Fibroblast of lung (primary cell): ENCODE results near the gene ACOT7. TPM values are rescaled to one million over a fixed set of nuclear protein-coding genes. Genes with fewer than 3 reads are reported as not detected.

Experiments
- DNase-seq, 2 donors: peaks; one replicate each; pipeline versions ENCODE4 v3.0.0 to v3.0.0-alpha.2; 2010; ENCODE audit warnings: low read depth in 2 of 2
- H2AFZ ChIP-seq: 2 replicates; pipeline ENCODE4 v1.5.1; 2012; ENCODE audit warnings: low read length, control low read depth, inconsistent platforms
- H3K27ac ChIP-seq: 2 replicates; pipeline ENCODE4 v1.5.1; 2011; ENCODE audit warnings: low read length, control low read depth; ENCODE audit not compliant: insufficient read depth
- H3K27me3 ChIP-seq: 2 replicates; pipeline ENCODE4 v1.5.1; 2011; ENCODE audit warnings: mild to moderate bottlenecking, low read length; ENCODE audit not compliant: control insufficient read depth, insufficient read depth
- H3K36me3 ChIP-seq: 2 replicates; pipeline ENCODE4 v1.5.1; 2011; ENCODE audit warnings: low read length; ENCODE audit not compliant: control insufficient read depth, insufficient read depth
- H3K4me1 ChIP-seq: 2 replicates; pipeline ENCODE4 v1.5.1; 2011; ENCODE audit warnings: low read length; ENCODE audit not compliant: control insufficient read depth, insufficient read depth; ENCODE audit errors: extremely low read depth
- H3K4me2 ChIP-seq: 2 replicates; pipeline ENCODE4 v1.5.1; 2011; ENCODE audit warnings: low read length, control low read depth; ENCODE audit not compliant: insufficient read depth; ENCODE audit errors: extremely low read depth
- H3K4me3 ChIP-seq, 4 experiments: fragments of 200-600 bp in 1 of 4; sonication (generic) in 1 of 4; replicated peaks in 1 of 4; 2 replicates each; pipeline ENCODE4 v1.5.1; 2011 to 2016; ENCODE audit warnings: low read length in 4 of 4, low read depth in 3 of 4, mild to moderate bottlenecking in 3 of 4, control low read depth in 2 of 4, inconsistent platforms in 1 of 4, mixed read lengths in 1 of 4; ENCODE audit not compliant: insufficient read depth in 1 of 4; ENCODE audit errors: control extremely low read depth in 1 of 4
- H3K79me2 ChIP-seq: 2 replicates; pipeline ENCODE4 v1.5.1; 2012; ENCODE audit warnings: mild to moderate bottlenecking, low read length, inconsistent platforms; ENCODE audit not compliant: control insufficient read depth, insufficient read depth
- H3K9ac ChIP-seq: 2 replicates; pipeline ENCODE4 v1.5.1; 2011; ENCODE audit warnings: mild to moderate bottlenecking, low read length, control low read depth; ENCODE audit not compliant: insufficient read depth
- H3K9me3 ChIP-seq: 2 replicates; pipeline ENCODE4 v1.5.1; 2012; ENCODE audit warnings: low read depth, low read length; ENCODE audit not compliant: control insufficient read depth, insufficient read depth
- H4K20me1 ChIP-seq: 2 replicates; pipeline ENCODE4 v1.5.1; 2011; ENCODE audit warnings: low read length; ENCODE audit not compliant: control insufficient read depth, insufficient read depth; ENCODE audit errors: extremely low read depth
- CTCF ChIP-seq, 2 donors: IDR thresholded peaks in 1 of 2; conservative IDR thresholded peaks in 1 of 2; 1 replicate in 1 of 2; 2 replicates in 1 of 2; pipeline ENCODE4 v1.5.1; 2011 to 2012; ENCODE audit warnings: low read length in 2 of 2, control low read depth in 1 of 2, inconsistent platforms in 1 of 2, low read depth in 1 of 2, mild to moderate bottlenecking in 1 of 2
- EZH2 ChIP-seq: IDR thresholded peaks from 2 replicates; pipeline ENCODE4 v1.5.1; 2012; ENCODE audit warnings: low read length, control low read depth, mild to moderate bottlenecking; ENCODE audit errors: missing control alignments
- polyA plus RNA-seq, 2 donors: library from polyadenylated mRNA; depleted of rRNA in 1 of 2; stranded (reverse) in 1 of 2; unstranded in 1 of 2; fragments of >200 nt; gene quantifications; 2 replicates each; pipeline ENCODE4 v1.2.1, GENCODE V29; 2011 to 2012; ENCODE audit warnings: missing spikeins in 1 of 2
- total RNA-seq: library from RNA; depleted of rRNA; stranded (reverse); fragments of >200 nt; gene quantifications from 2 replicates; pipeline ENCODE4 v1.2.1, GENCODE V29; 2014

ACOT7 gene
- total and polyA plus RNA-seq, 2 donors (not counting 1 experiment from before 2014, with no cell fraction given): 50.7 to 58.0 TPM

GRCh38 chr1:6237093-6237492, 156.5 kb downstream of the ACOT7 start:
- Histone ChIP-seq H3K27me3 (peaks cover 9% of the 10 kb centered on the region), H3K9ac (no peak overlapping the region), H2AFZ (no peak overlapping the region), H3K4me3 (no peak overlapping the region), H3K36me3 (peaks cover 2% of the 10 kb centered on the region), H3K4me2 (no peak overlapping the region), H3K4me1 (peaks cover 7% of the 10 kb centered on the region), H3K79me2 (peaks cover 18% of the 10 kb centered on the region), H4K20me1 (no peaks in the 10 kb centered on the region), H3K27ac (no peak overlapping the region), H3K9me3 (no peaks in the 10 kb centered on the region)
- TF ChIP-seq CTCF (conservative IDR thresholded peaks at IDR 0.05 in 1 of 2, IDR thresholded peaks at IDR 0.05 in 1 of 2; ENCODE audit: low read depth in 1 of 2, low read length in 2 of 2): no peak
- TF ChIP-seq EZH2: no peak
- no peak for DNase-seq

GRCh38 chr1:6235296-6235677, 158.3 kb downstream of the ACOT7 start:
- Histone ChIP-seq H3K4me3 (peak overlapping the region; percentile 79 to 88 (median 85)), H3K9ac (peak overlapping the region; percentile 87), H3K27me3 (no peaks in the 10 kb centered on the region), H3K9me3 (no peaks in the 10 kb centered on the region), H2AFZ (peak overlapping the region; percentile 30), H3K79me2 (peaks cover 18% of the 10 kb centered on the region), H3K27ac (peak overlapping the region; percentile 42), H3K4me1 (peaks cover 7% of the 10 kb centered on the region), H4K20me1 (no peaks in the 10 kb centered on the region), H3K4me2 (peak overlapping the region; percentile 92), H3K36me3 (peaks cover 2% of the 10 kb centered on the region)
- no peak for DNase-seq
- TF ChIP-seq CTCF (conservative IDR thresholded peaks at IDR 0.05 in 1 of 2, IDR thresholded peaks at IDR 0.05 in 1 of 2; ENCODE audit: low read depth in 1 of 2, low read length in 2 of 2) (no peak), EZH2 (no peak)

- Histone ChIP-seq H3K4me3 (peak overlapping the region; percentile 79 to 88 (median 85)), H2AFZ (no peak overlapping the region), H3K27ac (peak overlapping the region; percentile 42), H3K27me3 (no peaks in the 10 kb centered on the region), H3K4me2 (peak overlapping the region; percentile 92), H3K9ac (peak overlapping the region; percentile 87), H4K20me1 (no peaks in the 10 kb centered on the region), H3K36me3 (peaks cover 2% of the 10 kb centered on the region), H3K9me3 (no peaks in the 10 kb centered on the region), H3K79me2 (peaks cover 18% of the 10 kb centered on the region), H3K4me1 (peaks cover 7% of the 10 kb centered on the region)
- no peak for TF ChIP-seq CTCF (conservative IDR thresholded peaks at IDR 0.05 in 1 of 2, IDR thresholded peaks at IDR 0.05 in 1 of 2; ENCODE audit: low read depth in 1 of 2, low read length in 2 of 2)
- TF ChIP-seq EZH2: no peak
- peak in 1 of 2 donors; percentile 43 for DNase-seq
Observed at GRCh38 chr1:6234502-6235295, 158.9 kb downstream of the ACOT7 start.
